Suppressor macrophage treated with lipopolysaccharide for 1 hour (primary cell): ENCODE measurements around the gene CD1E.
A peak's percentile ranks its signal among the peaks of the same experiment; 100 is the strongest.
"Not testable (repeated sequence)": the region's sequence is repeated elsewhere in the genome, so short reads cannot be mapped to it uniquely, and the experiment has no call there.

Source experiments
- DNase-seq, 3 donors: peaks; one replicate each; pipeline ENCODE4 v3.0.0-alpha.2; 2020 to 2022

Gene CD1E

GRCh38 chr1:158353303-158354075 lies at the start of gene CD1E:
TSS of gene CD1E (plus strand) at chr1:158353894. CDS start at chr1:158353989, 95 bp downstream.
- peak; percentile 60 to 70 (median 70) for DNase-seq

GRCh38 chr1:158310623-158311022 lies 43.1 kb upstream of the CD1E start:
- DNase-seq: no peak

- no peak for DNase-seq
These were observed 42.6 kb upstream of the CD1E start for GRCh38 chr1:158311066-158311465.

GRCh38 chr1:158323866-158324265 lies 29.8 kb upstream of the CD1E start:
- no peak for DNase-seq

- peak; percentile 52 to 91 (median 83) for DNase-seq
These were observed 29.3 kb upstream of the CD1E start for GRCh38 chr1:158324395-158324794.

GRCh38 chr1:158327481-158327880 lies 26.2 kb upstream of the CD1E start:
- peak in 2 of 3 donors; percentile 21 to 27 for DNase-seq

GRCh38 chr1:158328426-158328825 lies 25.3 kb upstream of the CD1E start:
- DNase-seq: peak; percentile 45 to 61 (median 55)

GRCh38 chr1:158329300-158329699 lies 24.4 kb upstream of the CD1E start:
- no peak for DNase-seq

- peak; percentile 48 to 58 (median 52) for DNase-seq
These were observed 24.0 kb upstream of the CD1E start for GRCh38 chr1:158329733-158330132.

GRCh38 chr1:158330391-158331105 lies 23.1 kb upstream of the CD1E start:
- no peak for DNase-seq

- no peak for DNase-seq
These were observed 22.6 kb upstream of the CD1E start for GRCh38 chr1:158331106-158331425.

GRCh38 chr1:158331481-158332150 lies 22.1 kb upstream of the CD1E start, which contains the start of gene CD1B:
TSS of gene CD1B (minus strand) at chr1:158331531. CDS start at chr1:158331423, 108 bp downstream.
- DNase-seq: no peak

- peak; percentile 21 to 59 (median 58) for DNase-seq
These were observed 20.1 kb upstream of the CD1E start for GRCh38 chr1:158333405-158334155.

GRCh38 chr1:158334526-158335212 lies 19.0 kb upstream of the CD1E start:
- no peak for DNase-seq

GRCh38 chr1:158335213-158335532 lies 18.5 kb upstream of the CD1E start:
- DNase-seq: no peak

GRCh38 chr1:158336413-158336812 lies 17.3 kb upstream of the CD1E start:
- not testable (repeated sequence) for DNase-seq

GRCh38 chr1:158348946-158349345 lies 4.7 kb upstream of the CD1E start:
- not testable (repeated sequence) for DNase-seq

- peak; percentile 50 to 55 (median 51) for DNase-seq
These were observed 561 bp downstream of the CD1E start for GRCh38 chr1:158354255-158354654.

GRCh38 chr1:158355773-158356285 lies 2.1 kb downstream of the CD1E start:
- no peak for DNase-seq

- no peak for DNase-seq
These were observed 2.9 kb downstream of the CD1E start for GRCh38 chr1:158356616-158357015.

GRCh38 chr1:158357441-158357840 lies 3.7 kb downstream of the CD1E start:
- no peak for DNase-seq

- no peak for DNase-seq
These were observed 8.8 kb downstream of the CD1E start for GRCh38 chr1:158362482-158362881.
